DMS 273 (cell line): Measurements from ENCODE around the gene GRM4.

ENCODE experiments used
- DNase-seq: peaks from one replicate; lab custom pipeline; 2025; ENCODE audit not compliant: unreplicated experiment; lab: John Stamatoyannopoulos, UW

Gene GRM4

GRCh38 chr6:34110610-34111009 is 35.3 kb downstream of the GRM4 start:
- peak; percentile 63 for DNase-seq

DNA sequence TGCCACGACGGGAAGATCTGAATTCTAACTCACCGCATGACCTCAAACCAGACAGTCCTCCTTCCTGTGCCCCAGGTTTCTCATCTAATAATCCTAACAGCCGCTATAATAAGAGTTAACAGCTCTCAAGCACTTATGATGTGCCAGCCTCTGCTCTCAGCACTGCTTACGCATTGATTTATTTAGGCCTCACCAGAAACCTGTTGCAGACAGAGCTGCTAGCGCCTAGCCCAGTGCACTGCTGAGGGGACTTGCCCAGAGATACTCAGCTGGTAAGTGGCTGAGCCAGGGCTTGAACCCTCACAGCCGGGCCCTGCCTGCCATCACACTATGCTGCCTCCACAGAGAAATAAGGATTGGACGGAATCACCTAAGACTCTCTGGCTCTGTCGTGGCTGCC is 37.7 kb downstream of the GRM4 start:
- DNase-seq = no peak

DNA sequence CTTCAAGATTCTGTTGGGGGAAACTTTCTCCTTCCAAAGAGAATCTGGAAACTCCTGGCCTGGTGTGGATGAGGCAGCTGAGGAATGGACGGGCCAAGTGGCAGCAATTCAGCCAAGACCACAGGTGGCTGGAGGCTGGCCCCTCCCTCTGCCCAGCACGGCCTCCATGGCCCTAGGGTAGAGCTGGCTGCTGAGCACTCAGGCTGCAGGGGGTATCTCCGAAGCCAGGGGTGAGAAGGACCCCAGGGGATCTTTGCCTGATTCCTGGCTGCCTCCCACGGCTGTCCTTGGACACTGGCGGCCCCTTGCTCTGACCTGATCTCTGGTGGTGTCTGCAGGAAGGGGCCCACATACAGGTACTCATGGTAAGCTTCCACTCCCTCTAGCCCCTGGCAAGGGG is 39.0 kb downstream of the GRM4 start:
- DNase-seq = no peak

DNA sequence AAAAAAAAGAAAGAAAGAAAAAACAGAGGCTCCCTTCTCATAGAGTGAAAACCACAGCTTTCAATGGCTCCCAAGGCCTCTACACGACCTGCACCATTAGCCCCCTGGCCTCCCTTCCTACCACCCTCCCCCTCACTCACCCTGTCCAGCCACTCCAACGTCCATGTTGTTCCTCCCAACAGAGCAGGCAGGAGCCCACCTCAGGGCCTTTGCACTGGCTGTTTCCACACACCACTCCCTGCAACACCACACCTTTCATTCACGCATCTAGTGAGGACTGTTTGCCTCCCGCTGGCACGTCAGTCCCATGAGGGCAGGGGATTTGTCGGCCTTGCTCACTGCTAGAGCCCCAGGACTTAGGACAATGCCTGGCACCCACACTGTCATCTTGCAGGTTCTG is 39.5 kb downstream of the GRM4 start:
- DNase-seq = no peak

DNA sequence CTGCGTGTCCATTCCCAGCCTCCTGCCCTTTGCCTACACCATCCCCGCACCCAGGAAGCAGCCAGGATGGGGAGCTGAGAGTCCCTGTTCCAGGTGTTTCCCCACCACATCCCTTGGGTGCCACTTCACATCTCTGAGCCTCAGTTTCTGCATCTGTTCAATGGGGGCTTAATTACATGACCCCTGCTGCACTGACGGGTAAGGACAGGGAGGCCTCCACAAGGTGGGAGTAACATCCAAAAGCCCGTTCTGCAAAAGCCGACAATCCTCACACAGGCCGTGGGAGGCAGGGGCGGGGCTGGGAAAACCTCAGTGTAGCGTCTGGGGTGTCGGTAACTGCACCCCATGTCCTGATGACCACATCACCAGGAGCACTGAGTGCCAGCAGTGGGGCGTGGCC is 41.3 kb downstream of the GRM4 start:
- DNase-seq = no peak

GRCh38 chr6:34104186-34104585 is 41.7 kb downstream of the GRM4 start:
- no peak for DNase-seq

DNA sequence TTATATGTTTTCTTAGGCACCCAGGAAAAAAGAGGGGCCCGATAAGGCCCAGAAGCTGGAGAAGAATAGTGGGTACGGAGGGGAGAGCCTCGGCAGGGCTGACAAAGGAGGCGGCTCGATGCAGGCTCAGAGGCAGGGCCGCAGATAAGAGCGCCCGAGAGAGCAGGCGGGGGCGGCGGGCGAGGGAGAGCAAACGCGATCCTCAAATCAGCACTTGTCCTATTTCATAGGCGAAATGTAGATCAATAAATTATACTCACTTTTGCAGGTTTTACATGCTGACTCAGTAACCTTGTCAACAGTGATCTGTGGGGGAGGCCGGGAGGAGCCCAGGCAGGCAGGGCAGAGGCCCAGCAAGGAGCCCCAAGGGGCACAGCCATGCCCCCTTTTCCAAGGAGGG is 42.6 kb downstream of the GRM4 start:
- no peak for DNase-seq

DNA sequence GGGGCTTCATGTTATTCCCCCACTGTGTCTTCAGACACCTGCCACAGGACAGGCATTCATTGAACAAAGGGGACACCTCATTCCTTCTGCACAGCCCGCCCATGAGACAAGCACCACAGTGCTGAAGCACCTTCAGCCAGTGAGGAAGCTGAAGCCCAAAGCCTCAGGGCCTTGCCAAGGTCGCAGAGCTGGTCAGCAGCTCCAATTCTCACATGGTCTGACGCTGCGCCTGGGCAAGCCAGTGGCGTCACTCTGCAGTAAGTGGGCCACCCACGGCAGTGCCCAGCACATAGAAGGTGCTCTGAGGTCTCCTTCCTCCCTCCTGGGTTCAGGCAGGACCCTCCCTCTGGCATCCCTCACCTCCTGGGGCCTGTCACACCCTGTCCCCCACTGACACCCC is 43.2 kb downstream of the GRM4 start:
- DNase-seq = no peak

- no peak for DNase-seq
These were observed 43.7 kb downstream of the GRM4 start for GRCh38 chr6:34102099-34102656.

DNA sequence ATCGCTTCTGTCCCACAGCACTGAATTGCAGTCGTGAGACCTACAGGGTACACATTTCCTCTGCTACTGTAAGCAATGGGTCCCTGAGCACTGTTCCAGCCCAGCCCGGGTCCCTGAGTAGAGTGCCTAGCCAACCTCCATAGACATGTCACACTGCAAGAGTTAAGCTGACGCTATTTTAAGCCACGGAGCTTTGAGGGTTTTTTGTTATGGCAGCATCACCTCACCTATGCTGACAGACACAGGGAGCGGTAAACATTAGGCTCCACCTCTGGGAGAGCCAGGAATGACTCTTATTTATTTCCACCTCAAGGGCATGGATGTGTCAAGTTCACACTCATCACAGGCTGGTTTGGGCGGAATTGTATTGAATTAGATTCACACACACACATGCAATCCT is 45.1 kb downstream of the GRM4 start:
- no peak for DNase-seq

DNA sequence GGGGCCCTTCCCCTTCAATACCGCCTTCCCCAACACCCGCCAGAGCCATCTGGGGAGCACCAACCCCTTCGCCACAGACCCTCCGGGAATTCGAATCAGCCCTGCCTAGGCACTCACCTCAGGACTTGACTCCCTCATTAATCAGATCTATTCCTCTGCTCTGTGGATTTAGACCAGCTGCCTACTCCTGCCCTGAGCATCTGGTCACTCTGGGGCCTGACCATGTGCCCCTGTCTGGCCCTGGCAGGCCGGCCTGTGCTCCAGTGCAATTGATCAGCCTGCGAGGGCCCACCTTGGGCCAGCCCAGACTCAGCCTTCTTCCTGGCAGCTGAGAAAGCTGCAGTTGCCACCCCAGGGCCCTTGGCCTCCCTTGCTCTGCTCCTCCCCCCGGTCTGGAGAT is 46.0 kb downstream of the GRM4 start:
- DNase-seq = no peak

GRCh38 chr6:34098045-34098936 is 47.6 kb downstream of the GRM4 start:
- no peak for DNase-seq

- DNase-seq = no peak
These were observed 49.1 kb downstream of the GRM4 start for GRCh38 chr6:34096814-34097213.

DNA sequence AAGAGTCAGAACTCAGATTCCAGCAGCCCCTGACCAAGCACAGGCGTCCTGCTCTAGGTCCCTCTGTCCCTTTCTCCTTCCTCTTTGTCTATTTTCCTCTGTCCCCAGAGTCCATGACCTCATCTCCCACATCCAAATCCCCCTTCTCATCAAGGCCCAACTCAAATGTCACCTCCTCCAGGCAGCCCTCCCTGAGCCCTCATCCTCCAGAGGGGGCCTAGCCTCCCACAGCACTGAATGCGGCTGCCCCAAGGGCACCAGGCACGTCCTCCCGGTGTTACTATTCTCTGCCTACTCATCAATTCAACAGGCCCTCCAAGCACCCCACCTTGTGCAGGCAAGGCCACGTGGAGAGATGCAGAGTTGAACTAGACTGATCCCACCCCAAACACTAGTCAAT is 49.7 kb downstream of the GRM4 start:
- peak; percentile 43 for DNase-seq

DNA sequence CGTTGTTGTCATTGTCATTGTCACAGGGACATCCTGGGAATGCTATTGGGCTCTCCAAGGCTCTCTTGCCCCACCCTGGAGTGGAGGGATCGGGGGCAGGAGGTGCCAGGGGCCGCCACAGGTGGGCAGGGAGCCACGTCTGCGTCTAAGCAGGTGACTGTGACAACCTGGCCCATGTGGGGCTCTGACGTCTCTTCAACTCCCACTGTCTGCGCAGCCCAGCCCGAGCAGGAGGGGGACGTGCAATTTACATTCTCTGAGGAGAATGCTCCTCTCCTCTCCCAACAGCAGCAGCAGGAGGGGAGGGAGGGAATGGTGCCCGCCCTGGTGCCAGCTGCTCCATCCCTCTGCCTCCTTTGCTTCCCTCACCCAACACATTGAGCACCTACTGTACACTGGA is 50.1 kb downstream of the GRM4 start:
- DNase-seq = peak; percentile 68

DNA sequence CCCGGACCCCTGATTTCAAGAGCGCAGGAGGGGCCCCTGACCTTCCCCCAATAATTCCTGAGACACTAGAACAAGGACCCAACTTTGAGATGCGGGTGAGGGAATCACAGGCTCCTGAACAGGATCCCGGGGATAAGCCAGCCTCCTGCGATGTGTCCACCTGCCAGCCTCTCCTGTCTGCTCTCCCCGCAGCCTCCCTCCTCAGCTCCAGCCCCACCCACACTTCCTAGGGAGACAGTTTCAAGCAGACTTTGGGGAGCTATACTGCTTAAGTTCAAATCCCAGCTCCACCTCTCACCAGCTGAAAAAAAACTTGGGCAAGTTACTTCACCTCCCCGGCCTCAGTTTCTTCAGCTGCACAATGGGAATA is 50.8 kb downstream of the GRM4 start:
- no peak for DNase-seq

GRCh38 chr6:34094474-34095135 is 51.3 kb downstream of the GRM4 start:
- no peak for DNase-seq

- no peak for DNase-seq
These were observed 51.9 kb downstream of the GRM4 start for GRCh38 chr6:34093854-34094430.

DNA sequence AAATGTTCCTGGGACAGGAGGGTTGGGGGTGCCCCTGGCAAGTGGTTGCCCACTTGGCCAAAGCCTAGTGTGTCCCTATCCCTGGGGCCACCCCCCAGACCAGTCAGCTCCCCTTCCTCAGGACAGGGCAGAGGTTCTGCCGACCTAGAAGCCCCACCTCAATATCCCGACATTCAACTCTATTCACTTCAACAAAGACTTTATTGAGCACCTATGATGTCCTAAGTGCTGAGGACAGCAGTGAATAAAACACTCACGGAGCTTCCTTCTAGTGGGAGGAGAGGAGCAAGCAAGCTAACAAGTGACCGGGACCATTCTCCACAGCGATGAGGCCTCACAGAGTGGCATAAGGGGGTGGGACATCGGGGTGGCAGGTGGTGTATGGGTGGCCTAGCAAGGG is 52.7 kb downstream of the GRM4 start:
- no peak for DNase-seq

GRCh38 chr6:34092631-34093030 is 53.3 kb downstream of the GRM4 start:
- DNase-seq = no peak

DNA sequence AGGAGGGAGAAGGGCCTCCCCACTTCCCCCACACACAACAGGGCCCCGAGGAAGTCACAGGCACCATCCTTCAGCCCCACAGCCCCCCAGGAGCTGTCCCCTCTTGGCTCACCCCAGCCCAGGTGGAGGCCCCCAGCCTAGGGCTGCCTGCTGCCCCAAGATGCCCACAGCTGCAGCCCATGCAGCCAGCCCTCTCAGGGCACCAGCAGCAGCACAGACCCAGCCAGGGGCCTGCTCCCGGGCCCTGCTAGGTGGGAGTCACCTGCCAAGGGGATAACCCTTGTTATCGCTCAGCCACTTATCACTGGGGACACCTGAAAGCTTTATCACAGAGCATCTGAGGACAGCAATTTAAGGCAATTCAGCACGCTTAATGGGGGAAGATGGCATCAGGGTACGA is 55.0 kb downstream of the GRM4 start:
- DNase-seq = no peak

GRCh38 chr6:34090529-34090928 is 55.4 kb downstream of the GRM4 start:
- no peak for DNase-seq
